Activated T-cell treated with anti-CD3 and anti-CD28 coated beads for 48 hours (primary cell): ENCODE results near the gene TMCO1.
"Not testable (repeated sequence)": the region's sequence is repeated elsewhere in the genome, so short reads cannot be mapped to it uniquely, and the experiment has no call there.

Source experiments
- DNase-seq: peaks from one replicate; pipeline ENCODE4 v3.0.0-alpha.2; 2020; ENCODE audit warnings: low read depth

The TMCO1 gene

GRCh38 chr1:165686971-165687433, 81.7 kb downstream of the TMCO1 start:
- no peak for DNase-seq

GRCh38 chr1:165686121-165686970, 82.3 kb downstream of the TMCO1 start:
- DNase-seq, result no peak

- no peak for DNase-seq
These were observed 84.7 kb downstream of the TMCO1 start for GRCh38 chr1:165683848-165684485.

GRCh38 chr1:165680773-165681172, 87.9 kb downstream of the TMCO1 start:
- not testable (repeated sequence) for DNase-seq

- DNase-seq, result no peak
These were observed 88.4 kb downstream of the TMCO1 start for GRCh38 chr1:165680303-165680702.

- DNase-seq, result no peak
These were observed 89.2 kb downstream of the TMCO1 start for GRCh38 chr1:165679282-165680036.

GRCh38 chr1:165678509-165678908, 90.2 kb downstream of the TMCO1 start:
- DNase-seq, result no peak
